MG63 (cell line): ENCODE measurements around the gene TNIK. TPM values are rescaled to one million over a fixed set of nuclear protein-coding genes. Genes with fewer than 3 reads are reported as not detected.
"Not testable (repeated sequence)": the region's sequence is repeated elsewhere in the genome, so short reads cannot be mapped to it uniquely, and the experiment has no call there.

ENCODE experiments used
- DNase-seq: peaks from one replicate; pipeline ENCODE4 v3.0.0-alpha.2; 2020
- H3K27me3 ChIP-seq: fragments of 250-450 bp; sonication (Bioruptor Pico); 2 replicates; pipeline ENCODE4 v1.5.1; 2020; ENCODE audit warnings: mild to moderate bottlenecking, moderate library complexity
- H3K36me3 ChIP-seq: fragments of 250-450 bp; sonication (Bioruptor Pico); 2 replicates; pipeline ENCODE4 v1.5.1; 2020; ENCODE audit warnings: mild to moderate bottlenecking, moderate library complexity
- H3K4me3 ChIP-seq: fragments of 250-450 bp; sonication (Bioruptor Pico); 2 replicates; pipeline ENCODE4 v1.5.1; 2020; ENCODE audit warnings: mild to moderate bottlenecking, moderate library complexity
- H3K9me3 ChIP-seq: fragments of 250-450 bp; sonication (Bioruptor Pico); 2 replicates; pipeline ENCODE4 v1.5.1; 2020; ENCODE audit warnings: mild to moderate bottlenecking, moderate library complexity
- total RNA-seq: library from RNA; depleted of rRNA; stranded (reverse); fragments of >200 nt; shearing (Covaris generic); gene quantifications from 2 replicates; pipeline ENCODE4 v1.2.3, GENCODE V29; 2014; ENCODE audit warnings: low replicate concordance

TNIK gene
- total RNA-seq, 1 experiment from 2014 or later: 0.07 TPM

- H3K4me3 ChIP-seq: no peak overlapping the region
- no peaks in the 10 kb centered on the region for H3K9me3 ChIP-seq
- no peak for DNase-seq
- H3K36me3 ChIP-seq: no peaks in the 10 kb centered on the region
- no peaks in the 10 kb centered on the region for H3K27me3 ChIP-seq
Observed at GRCh38 chr3:171437115-171437756, 23.0 kb downstream of the TNIK start.

- DNase-seq: no peak
- no peaks in the 10 kb centered on the region for H3K36me3 ChIP-seq
- H3K4me3 ChIP-seq: no peak overlapping the region
- peaks cover 2% of the 10 kb centered on the region for H3K27me3 ChIP-seq
- H3K9me3 ChIP-seq: no peaks in the 10 kb centered on the region
Observed at GRCh38 chr3:171436380-171436779, 23.8 kb downstream of the TNIK start.

- no peak for DNase-seq
- Histone ChIP-seq H3K27me3 (peaks cover 2% of the 10 kb centered on the region), H3K9me3 (no peaks in the 10 kb centered on the region)
Observed at GRCh38 chr3:171435757-171436156, 24.4 kb downstream of the TNIK start.

GRCh38 chr3:171435143-171435542, 25.1 kb downstream of the TNIK start:
- Histone ChIP-seq H3K9me3 (no peaks in the 10 kb centered on the region), H3K36me3 (no peaks in the 10 kb centered on the region), H3K4me3 (no peak overlapping the region), H3K27me3 (peaks cover 3% of the 10 kb centered on the region)
- no peak for DNase-seq

More at GRCh38 chr3:171435757-171436156, 24.4 kb downstream of the TNIK start:
- Histone ChIP-seq H3K36me3 (no peaks in the 10 kb centered on the region), H3K4me3 (no peak overlapping the region)

- Histone ChIP-seq H3K4me3 (no peak overlapping the region), H3K27me3 (peaks cover 13% of the 10 kb centered on the region), H3K9me3 (no peaks in the 10 kb centered on the region), H3K36me3 (no peaks in the 10 kb centered on the region)
- no peak for DNase-seq
Observed at GRCh38 chr3:171432548-171432947, 27.7 kb downstream of the TNIK start.

GRCh38 chr3:171431550-171431949, 28.7 kb downstream of the TNIK start:
- Histone ChIP-seq H3K27me3 (peaks cover 13% of the 10 kb centered on the region), H3K4me3 (no peak overlapping the region), H3K36me3 (no peaks in the 10 kb centered on the region), H3K9me3 (no peaks in the 10 kb centered on the region)
- DNase-seq: no peak

GRCh38 chr3:171430530-171430929, 29.7 kb downstream of the TNIK start:
- Histone ChIP-seq H3K36me3 (no peaks in the 10 kb centered on the region), H3K27me3 (peaks cover 13% of the 10 kb centered on the region), H3K9me3 (no peaks in the 10 kb centered on the region), H3K4me3 (no peak overlapping the region)
- no peak for DNase-seq

- no peak for DNase-seq
- Histone ChIP-seq H3K36me3 (no peaks in the 10 kb centered on the region), H3K4me3 (no peak overlapping the region), H3K9me3 (no peaks in the 10 kb centered on the region), H3K27me3 (peaks cover 13% of the 10 kb centered on the region)
Observed at GRCh38 chr3:171429635-171430034, 30.6 kb downstream of the TNIK start.

GRCh38 chr3:171428892-171429291, 31.3 kb downstream of the TNIK start:
- H3K27me3 ChIP-seq: peaks cover 13% of the 10 kb centered on the region
- H3K4me3 ChIP-seq: no peak overlapping the region
- DNase-seq: no peak
- H3K36me3 ChIP-seq: no peaks in the 10 kb centered on the region
- no peaks in the 10 kb centered on the region for H3K9me3 ChIP-seq

GRCh38 chr3:171428321-171428787, 31.9 kb downstream of the TNIK start:
- H3K36me3 ChIP-seq: no peaks in the 10 kb centered on the region
- H3K27me3 ChIP-seq: peaks cover 13% of the 10 kb centered on the region
- DNase-seq: no peak
- no peaks in the 10 kb centered on the region for H3K9me3 ChIP-seq
- H3K4me3 ChIP-seq: no peak overlapping the region

GRCh38 chr3:171427771-171428320, 32.4 kb downstream of the TNIK start:
- no peak for DNase-seq
- Histone ChIP-seq H3K4me3 (no peak overlapping the region), H3K9me3 (peaks cover under 1% of the 10 kb centered on the region; the same call in 1 of the 2 replicates), H3K27me3 (peaks cover 13% of the 10 kb centered on the region), H3K36me3 (no peaks in the 10 kb centered on the region)

- not testable (repeated sequence) for DNase-seq, H3K36me3 ChIP-seq, H3K27me3 ChIP-seq, H3K9me3 ChIP-seq, H3K4me3 ChIP-seq
Observed at GRCh38 chr3:171424063-171424462, 36.1 kb downstream of the TNIK start.

- not testable (repeated sequence) for H3K4me3 ChIP-seq, H3K36me3 ChIP-seq, H3K9me3 ChIP-seq, H3K27me3 ChIP-seq, DNase-seq
Observed at GRCh38 chr3:171422855-171423254, 37.4 kb downstream of the TNIK start.

- H3K9me3 ChIP-seq: peaks cover 2% of the 10 kb centered on the region; the same call in 1 of the 2 replicates
- DNase-seq: no peak
- no peaks in the 10 kb centered on the region for H3K27me3 ChIP-seq
- no peak overlapping the region for H3K4me3 ChIP-seq
- no peaks in the 10 kb centered on the region for H3K36me3 ChIP-seq
Observed at GRCh38 chr3:171420667-171421066, 39.5 kb downstream of the TNIK start.

- peaks cover 2% of the 10 kb centered on the region; the same call in 1 of the 2 replicates for H3K9me3 ChIP-seq
- no peaks in the 10 kb centered on the region for H3K27me3 ChIP-seq
- H3K4me3 ChIP-seq: no peak overlapping the region
- no peaks in the 10 kb centered on the region for H3K36me3 ChIP-seq
- no peak for DNase-seq
Observed at GRCh38 chr3:171419457-171419856, 40.7 kb downstream of the TNIK start.

- H3K9me3 ChIP-seq: peaks cover 1% of the 10 kb centered on the region; the same call in 1 of the 2 replicates
- H3K4me3 ChIP-seq: no peak overlapping the region
- DNase-seq: peak; percentile 39
- no peaks in the 10 kb centered on the region for H3K36me3 ChIP-seq
- no peaks in the 10 kb centered on the region for H3K27me3 ChIP-seq
Observed at GRCh38 chr3:171417813-171418212, 42.4 kb downstream of the TNIK start.

GRCh38 chr3:171417137-171417536, 43.1 kb downstream of the TNIK start:
- DNase-seq: no peak
- H3K4me3 ChIP-seq: no peak overlapping the region
- no peaks in the 10 kb centered on the region for H3K36me3 ChIP-seq
- H3K9me3 ChIP-seq: no peaks in the 10 kb centered on the region
- no peaks in the 10 kb centered on the region for H3K27me3 ChIP-seq

- H3K9me3 ChIP-seq: no peaks in the 10 kb centered on the region
- no peak overlapping the region for H3K4me3 ChIP-seq
- no peaks in the 10 kb centered on the region for H3K27me3 ChIP-seq
- no peaks in the 10 kb centered on the region for H3K36me3 ChIP-seq
- DNase-seq: no peak
Observed at GRCh38 chr3:171416666-171417065, 43.5 kb downstream of the TNIK start.
